Measurements from ENCODE around the gene CERS1. TPM values are rescaled to one million over a fixed set of nuclear protein-coding genes. Genes with fewer than 3 reads are reported as not detected.

Gene CERS1
- total RNA-seq, 2 donors from 2014 or later: 0.79 to 1.6 TPM

- Histone ChIP-seq H3K4me1 (peaks cover 0 to 17% of the 10 kb centered on the region in 2 donors), H3K27ac (no peak overlapping the region), H3K27me3 (no peaks in the 10 kb centered on the region), H3K4me3 (no peak overlapping the region), H3K9me3 (no peaks in the 10 kb centered on the region), H3K36me3 (peaks cover 55% of the 10 kb centered on the region)
- TF ChIP-seq CTCF (IDR thresholded peaks at IDR 0.05): no peak
- DNase-seq (ENCODE audit: low spot score): no peak
These were observed 28.8 kb downstream of the CERS1 start for GRCh38 chr19:18867199-18867598.

- Histone ChIP-seq H3K36me3 (peaks cover 60% of the 10 kb centered on the region), H3K4me3 (no peak overlapping the region), H3K4me1 (peaks cover 0 to 17% of the 10 kb centered on the region in 2 donors), H3K9me3 (no peaks in the 10 kb centered on the region), H3K27me3 (no peaks in the 10 kb centered on the region), H3K27ac (no peak overlapping the region)
- peak; percentile 7 to 12 for TF ChIP-seq CTCF (IDR thresholded peaks at IDR 0.05)
- DNase-seq (ENCODE audit: low spot score): no peak
These were observed 29.2 kb downstream of the CERS1 start for GRCh38 chr19:18866800-18867123.

- no peak for DNase-seq (ENCODE audit: low spot score)
- no peak overlapping the region for H3K4me3 ChIP-seq
- no peaks in the 10 kb centered on the region for H3K9me3 ChIP-seq
- no peaks in the 10 kb centered on the region for H3K27me3 ChIP-seq
- TF ChIP-seq CTCF (IDR thresholded peaks at IDR 0.05): peak; percentile 98
- peaks cover 65% of the 10 kb centered on the region for H3K36me3 ChIP-seq
- H3K27ac ChIP-seq: no peak overlapping the region
- peaks cover 0 to 17% of the 10 kb centered on the region in 2 donors for H3K4me1 ChIP-seq
These were observed 29.8 kb downstream of the CERS1 start for GRCh38 chr19:18865973-18866799.

GRCh38 chr19:18865106-18865972 lies 30.6 kb downstream of the CERS1 start:
- Histone ChIP-seq H3K4me3 (no peak overlapping the region), H3K27me3 (no peaks in the 10 kb centered on the region), H3K9me3 (no peaks in the 10 kb centered on the region), H3K36me3 (peaks cover 74% of the 10 kb centered on the region), H3K4me1 (peaks cover 0 to 17% of the 10 kb centered on the region in 2 donors), H3K27ac (no peak overlapping the region)
- no peak for DNase-seq (ENCODE audit: low spot score)
- no peak for TF ChIP-seq CTCF (IDR thresholded peaks at IDR 0.05)

- Histone ChIP-seq H3K27me3 (no peaks in the 10 kb centered on the region), H3K4me1 (peaks cover 0 to 18% of the 10 kb centered on the region in 2 donors), H3K9me3 (no peaks in the 10 kb centered on the region), H3K27ac (no peak overlapping the region), H3K4me3 (no peak overlapping the region), H3K36me3 (peaks cover 88% of the 10 kb centered on the region)
- DNase-seq (ENCODE audit: low spot score): no peak
- no peak for TF ChIP-seq CTCF (IDR thresholded peaks at IDR 0.05)
These were observed 32.1 kb downstream of the CERS1 start for GRCh38 chr19:18863843-18864362.
